ENCODE results near the gene CD7. TPM values are rescaled to one million over a fixed set of nuclear protein-coding genes. Genes with fewer than 3 reads are reported as not detected.

Gene CD7
- total and polyA plus RNA-seq, 9 of the 15 experiments (the other 6 are each of a cell fraction or from before 2014, with no cell fraction given) = 0.21 to 0.35 TPM; not detected in 7

- TF ChIP-seq ZBTB33 (CRISPR knock-in tag; IDR thresholded peaks at IDR 0.05) = peak; percentile 57; the same call in 1 of the 2 replicates
- no peak for TF ChIP-seq RBM14 (IDR thresholded peaks at IDR 0.05; ENCODE audit: borderline replicate concordance, insufficient read depth, low read depth, low read length)
- no peak for TF ChIP-seq ZC3H11A (IDR thresholded peaks at IDR 0.05; ENCODE audit: low read depth, low read length)
- 0 out of 2 replicates have a peak, but pooled peaks have one; percentile 38 for TF ChIP-seq FOXP4 (CRISPR knock-in tag; IDR thresholded peaks at IDR 0.05; ENCODE audit: borderline replicate concordance)
- peak; percentile 26 for TF ChIP-seq TBP (optimal IDR thresholded peaks at IDR 0.05; ENCODE audit: low read depth, low read length)
- TF ChIP-seq HSF4 (CRISPR knock-in tag; IDR thresholded peaks at IDR 0.05; ENCODE audit: borderline replicate concordance) = no peak
- no peak for TF ChIP-seq POLR3A (IDR thresholded peaks at IDR 0.05; ENCODE audit: borderline replicate concordance, extremely low read depth, insufficient read depth, insufficient read length)
- no peak for TF ChIP-seq WHSC1 (IDR thresholded peaks at IDR 0.05; ENCODE audit: low read length)
- TF ChIP-seq FOXO4 (CRISPR knock-in tag; IDR thresholded peaks at IDR 0.05) = no peak
- TF ChIP-seq BRCA1 (IDR thresholded peaks at IDR 0.05) = no peak
- 0 out of 2 replicates have a peak, but pooled peaks have one; percentile 69 for TF ChIP-seq BRCA1 (CRISPR knock-in tag; IDR thresholded peaks at IDR 0.05)
- no peak for TF ChIP-seq POLR2A (conservative IDR thresholded peaks at IDR 0.05)
- TF ChIP-seq MYC (IDR thresholded peaks at IDR 0.05; ENCODE audit: low read depth, low read length) = peak; percentile 90
- no peak for TF ChIP-seq MYC (CRISPR knock-in tag; IDR thresholded peaks at IDR 0.05; ENCODE audit: borderline replicate concordance, low read depth)
- peak; percentile 82 for TF ChIP-seq MAFK (IDR thresholded peaks at IDR 0.05; ENCODE audit: low read length)
- TF ChIP-seq NFE2 (IDR thresholded peaks at IDR 0.05; ENCODE audit: low read depth) = peak; percentile 97
- TF ChIP-seq L3MBTL2 (IDR thresholded peaks at IDR 0.05) = peak; percentile 99
- TF ChIP-seq NUFIP1 (IDR thresholded peaks at IDR 0.05; ENCODE audit: partially characterized antibody) = no peak
- TF ChIP-seq BACH1 (tag; IDR thresholded peaks at IDR 0.05) = peak; percentile 85; the same call in 1 of the 2 replicates
- TF ChIP-seq RNF2 (IDR thresholded peaks at IDR 0.05) = peak; percentile 73; the same call in 1 of the 2 replicates
Measured at GRCh38 chr17:82358465-82359350, 41.3 kb upstream of the CD7 start, which contains the start of gene TEX19 (continued).

Data from K562 (cell line).